Forelimb muscle (tissue), 1 donor: ENCODE data around the gene ZCCHC7. TPM values are rescaled to one million over a fixed set of nuclear protein-coding genes. Genes with fewer than 3 reads are reported as not detected.
"Not testable (repeated sequence)": the region's sequence is repeated elsewhere in the genome, so short reads cannot be mapped to it uniquely, and the experiment has no call there.

Experiments used
- DNase-seq: peaks from one replicate; pipeline ENCODE4 v3.0.0-alpha.2; 2013; ENCODE audit warnings: low read depth
- polyA plus RNA-seq: library from polyadenylated mRNA; unstranded; fragments of 120-200 nt; gene quantifications from one replicate; pipeline ENCODE4 v1.2.1, GENCODE V29; 2013; ENCODE audit not compliant: insufficient read length

ZCCHC7 gene
- polyA plus RNA-seq, 1 donor, result 12.3 TPM

DNA sequence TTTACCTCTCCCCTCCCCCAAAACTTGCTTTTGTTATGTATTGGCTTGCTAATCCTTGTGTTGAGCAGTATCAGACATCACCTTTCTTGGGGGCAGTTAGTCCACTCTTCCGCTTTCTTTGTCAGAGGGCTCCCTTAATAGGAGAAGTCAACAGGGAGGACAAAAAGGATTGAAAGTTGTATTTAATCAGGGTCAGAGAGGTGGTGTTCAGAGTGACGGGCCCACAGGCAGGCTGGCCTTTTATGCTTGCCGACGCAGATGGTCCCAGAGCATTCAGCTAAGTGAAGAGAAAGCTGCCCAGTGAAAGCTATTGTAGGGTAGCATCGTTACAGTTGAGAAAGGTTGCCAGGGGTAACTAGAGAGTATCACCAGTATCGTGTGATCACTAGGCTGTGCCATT is 131.1 kb downstream of the ZCCHC7 start:
- no peak for DNase-seq

DNA sequence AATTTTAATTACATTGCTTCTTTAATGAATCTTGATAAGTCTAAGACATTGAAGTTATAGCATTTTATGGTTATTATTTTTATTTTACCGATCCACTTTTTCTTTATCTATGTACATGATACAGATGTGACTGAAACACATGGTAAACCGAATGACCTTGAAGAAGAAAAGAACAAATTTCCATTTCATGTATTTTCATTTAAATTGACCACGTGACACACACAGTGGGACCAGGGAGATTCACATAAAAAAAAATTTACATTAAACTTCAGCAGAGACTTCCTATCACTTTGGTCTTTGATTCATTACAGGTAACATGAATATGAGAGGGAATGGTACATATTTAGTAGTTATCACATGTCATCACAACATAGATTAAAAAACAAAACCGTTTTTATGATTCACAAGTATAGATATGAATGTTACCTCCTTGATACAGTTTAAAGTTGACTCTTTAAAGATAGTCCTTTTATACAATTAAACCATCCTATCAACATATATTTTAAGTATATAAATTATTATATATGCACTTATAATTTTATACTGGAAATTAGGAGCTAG is 133.1 kb downstream of the ZCCHC7 start:
- no peak for DNase-seq

DNA sequence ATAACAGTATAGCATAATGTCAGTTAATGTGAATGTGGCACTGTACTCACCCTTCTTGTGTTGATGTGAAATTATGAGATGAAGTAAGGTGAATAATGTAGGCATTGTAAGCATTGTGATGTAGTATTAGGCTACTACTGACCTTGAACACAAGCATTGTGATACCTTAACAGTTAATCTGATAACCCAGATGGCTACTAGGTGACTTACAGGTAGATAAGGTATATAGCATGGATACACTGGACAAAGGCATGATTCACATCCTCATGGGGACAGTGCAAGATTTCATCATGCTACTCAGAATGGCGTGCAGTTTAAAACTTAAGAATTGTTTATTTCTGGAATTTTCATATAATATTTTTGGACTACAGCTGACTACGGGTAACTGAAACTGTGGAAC is 134.8 kb downstream of the ZCCHC7 start:
- no peak for DNase-seq

DNA sequence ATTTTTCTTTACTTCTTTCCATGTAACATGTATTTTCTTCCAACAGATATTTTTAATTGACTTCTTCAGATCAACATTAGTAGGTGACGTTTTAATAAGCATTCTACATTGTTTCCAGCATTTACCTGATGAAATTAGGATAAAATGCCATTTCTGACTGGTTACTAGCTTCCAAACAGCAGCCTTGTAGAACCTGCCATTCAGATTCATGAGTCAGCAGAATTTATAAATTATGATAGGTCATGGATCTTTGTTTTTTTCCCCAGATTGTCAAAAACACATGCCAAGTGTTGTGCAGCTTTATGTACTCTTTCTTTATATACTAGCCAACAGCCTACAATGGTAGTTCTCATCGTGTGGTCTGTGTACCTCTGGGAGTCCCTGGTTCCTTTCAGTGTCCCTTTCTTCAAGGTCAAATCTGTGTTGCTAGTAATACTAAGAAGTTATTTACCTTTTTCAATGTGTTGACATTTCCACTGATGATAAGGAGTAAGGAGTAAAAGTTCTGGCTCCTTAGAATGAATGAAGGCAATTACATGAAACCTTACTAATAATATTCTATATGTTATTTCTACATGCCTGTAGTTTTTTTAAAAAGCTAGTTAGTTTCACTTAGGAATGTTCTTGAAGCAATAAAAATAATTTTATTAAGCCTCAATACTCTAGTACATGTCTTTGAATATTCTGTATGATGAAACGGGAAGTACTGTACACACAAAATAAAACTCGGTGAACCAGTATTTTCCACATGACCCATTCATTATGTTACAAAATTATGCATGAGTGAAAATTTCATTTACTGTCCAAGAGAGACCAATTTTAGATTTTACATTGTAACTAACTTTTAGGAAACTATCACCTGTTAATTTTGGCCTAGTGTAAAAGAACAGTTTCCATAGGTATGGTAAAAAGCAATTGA is 135.8 kb downstream of the ZCCHC7 start:
- DNase-seq, result no peak

DNA sequence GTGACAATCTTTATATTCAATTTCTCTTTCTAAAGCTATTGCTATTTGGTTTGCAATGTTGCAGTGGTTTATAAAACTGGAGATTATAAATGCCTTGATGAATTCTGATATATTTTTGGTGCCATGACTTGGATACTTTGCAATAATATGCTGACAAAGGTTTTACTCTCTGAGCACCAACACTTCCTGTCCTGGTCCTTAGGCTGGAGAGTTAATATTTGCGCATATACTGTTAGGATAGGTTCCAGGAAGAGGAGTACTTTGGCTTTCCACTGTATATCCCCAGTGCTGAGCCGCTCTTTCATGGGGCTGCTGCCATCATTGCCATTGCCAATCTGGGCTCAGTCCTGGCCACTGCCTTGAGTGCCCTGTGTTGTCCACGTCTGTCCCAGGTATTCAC is 139.6 kb downstream of the ZCCHC7 start:
- no peak for DNase-seq

DNA sequence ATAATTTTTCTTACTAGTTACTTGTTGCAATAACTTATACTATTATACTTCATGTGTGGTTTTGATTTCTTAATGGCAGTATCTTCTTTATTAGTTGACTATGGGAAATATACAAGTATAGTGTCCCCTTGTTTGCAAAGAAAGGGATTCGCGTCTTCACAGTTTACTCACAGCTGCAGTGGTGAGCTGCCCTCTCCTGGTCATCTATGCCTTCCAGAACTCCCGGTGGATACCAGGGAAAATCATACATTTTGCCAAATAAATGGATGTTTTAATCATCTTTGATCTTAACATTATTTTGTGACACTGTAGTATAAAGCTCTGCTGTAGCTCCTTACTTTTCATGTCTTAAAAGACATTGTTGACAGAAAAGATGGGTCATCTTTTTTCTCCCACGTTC is 142.0 kb downstream of the ZCCHC7 start:
- DNase-seq, result no peak

DNA sequence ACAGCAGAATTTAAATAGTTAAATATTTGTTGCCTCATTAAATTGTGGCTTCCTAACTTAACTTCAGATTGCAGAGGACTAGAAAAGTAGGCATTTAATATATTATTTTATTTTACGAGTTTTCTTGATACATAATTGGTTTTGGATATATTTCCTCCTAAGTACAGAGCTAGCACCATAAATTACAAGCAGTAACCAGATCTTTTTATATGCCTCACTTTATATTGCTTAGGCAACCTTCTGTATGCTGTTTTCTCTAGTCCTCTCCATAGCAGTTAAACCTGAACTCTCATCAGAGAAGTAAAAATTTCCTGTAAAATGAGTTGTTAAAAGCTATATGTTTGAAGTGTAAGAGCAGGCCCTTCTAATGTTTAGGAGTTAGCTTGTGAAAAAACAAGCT is 144.2 kb downstream of the ZCCHC7 start:
- no peak for DNase-seq

- no peak for DNase-seq
Observed at GRCh38 chr9:37266630-37267029, 146.3 kb downstream of the ZCCHC7 start.

- DNase-seq, result no peak
Observed at GRCh38 chr9:37269221-37269620, 148.8 kb downstream of the ZCCHC7 start.

DNA sequence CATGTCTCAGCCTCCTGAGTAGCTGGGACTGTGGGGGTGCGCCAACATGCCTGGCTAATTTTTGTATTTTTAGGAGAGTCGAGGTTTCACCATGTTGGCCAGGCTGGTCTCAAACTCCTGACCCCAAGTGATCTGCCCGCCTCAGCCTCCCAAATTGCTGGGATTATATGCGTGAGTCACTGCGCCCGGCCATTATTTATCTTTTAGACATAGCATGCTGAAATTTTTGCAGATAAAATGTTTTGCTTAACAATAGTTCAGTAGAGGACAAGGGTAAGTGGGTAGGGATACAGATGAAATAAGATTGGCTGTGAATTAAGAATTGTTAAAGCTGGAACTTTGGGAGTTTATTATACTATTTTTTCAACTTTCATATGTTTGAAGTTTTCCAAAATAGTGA is 151.3 kb downstream of the ZCCHC7 start:
- no peak for DNase-seq

GRCh38 chr9:37273595-37273994 is 153.2 kb downstream of the ZCCHC7 start:
- no peak for DNase-seq

DNA sequence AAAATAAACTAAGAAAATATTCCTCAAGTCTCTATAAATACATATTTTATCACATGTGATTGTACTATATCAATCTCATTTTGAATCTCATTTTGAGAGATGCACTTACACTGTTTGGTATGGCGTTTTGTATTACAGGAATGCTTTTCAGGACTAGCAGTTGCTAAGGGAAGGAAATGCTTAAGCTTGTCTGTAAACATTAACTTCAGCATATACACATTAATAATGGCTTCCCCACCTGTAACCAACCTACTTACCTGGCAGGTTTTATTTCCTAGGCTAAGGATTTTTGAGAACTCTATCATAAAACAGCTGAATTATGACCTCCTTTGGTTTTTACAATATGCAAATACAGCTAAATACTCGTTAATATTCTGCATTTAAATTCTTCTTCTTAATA is 161.2 kb downstream of the ZCCHC7 start:
- no peak for DNase-seq

DNA sequence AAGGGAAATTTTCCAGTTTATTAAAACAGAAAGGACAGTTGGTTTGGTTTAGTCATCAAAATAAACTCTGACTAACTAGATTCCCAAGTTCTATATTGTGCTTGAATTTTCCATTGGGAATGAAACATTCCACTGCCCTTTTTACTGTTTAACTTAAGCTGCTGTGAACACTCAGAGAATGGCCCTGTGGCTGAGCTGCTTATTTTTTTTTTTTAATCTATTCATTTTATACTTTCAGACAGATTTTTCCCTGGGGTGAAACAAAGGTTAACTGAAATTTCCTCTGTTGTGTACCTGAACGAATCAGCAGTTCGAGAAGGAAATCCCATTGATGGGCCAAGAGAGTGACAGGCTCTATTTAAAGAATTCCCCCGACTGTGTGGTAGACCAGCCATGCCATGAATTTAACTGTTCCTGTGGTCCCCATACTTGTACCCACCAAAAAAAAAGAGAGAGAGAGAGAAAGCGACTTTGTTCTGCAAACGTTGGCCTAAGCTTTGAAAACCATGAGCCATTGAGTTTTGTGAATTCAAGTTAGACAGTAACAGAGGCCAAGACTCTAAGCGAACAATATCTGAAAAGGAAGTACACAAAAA is 163.5 kb downstream of the ZCCHC7 start:
- no peak for DNase-seq

GRCh38 chr9:37284636-37285035 is 164.3 kb downstream of the ZCCHC7 start:
- DNase-seq, result no peak

DNA sequence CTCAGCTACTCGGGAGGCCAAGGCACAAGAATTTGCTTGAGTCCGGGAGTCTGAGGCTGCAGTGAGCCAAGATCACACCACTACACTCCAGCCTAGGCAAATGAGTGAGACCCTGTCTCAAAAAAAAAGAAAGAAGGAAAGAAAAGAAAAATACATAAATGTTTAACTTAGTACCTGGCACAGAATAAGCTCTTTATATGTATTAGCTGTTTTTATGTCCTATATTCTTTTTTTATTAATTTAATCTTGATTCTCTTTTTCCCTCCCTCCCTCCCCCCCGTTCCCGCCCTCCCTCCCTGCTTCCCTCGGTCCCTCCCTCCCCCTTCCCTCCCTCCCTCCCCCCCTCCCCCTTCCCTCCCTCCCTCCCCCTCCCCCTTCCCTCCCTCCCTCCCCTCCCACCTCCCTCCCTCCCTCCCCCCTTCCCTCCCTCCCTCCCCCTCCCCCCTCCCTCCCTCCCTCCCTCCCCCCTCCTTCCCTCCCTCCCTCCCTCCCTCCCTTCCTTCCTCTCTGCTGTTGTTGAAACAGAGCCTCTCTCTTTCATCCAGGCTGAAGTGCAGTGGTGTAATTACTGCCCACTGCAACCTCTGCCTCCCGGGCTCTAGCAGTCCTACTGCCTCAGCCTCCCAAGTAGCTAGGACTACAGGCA is 166.3 kb downstream of the ZCCHC7 start:
- DNase-seq, result no peak

DNA sequence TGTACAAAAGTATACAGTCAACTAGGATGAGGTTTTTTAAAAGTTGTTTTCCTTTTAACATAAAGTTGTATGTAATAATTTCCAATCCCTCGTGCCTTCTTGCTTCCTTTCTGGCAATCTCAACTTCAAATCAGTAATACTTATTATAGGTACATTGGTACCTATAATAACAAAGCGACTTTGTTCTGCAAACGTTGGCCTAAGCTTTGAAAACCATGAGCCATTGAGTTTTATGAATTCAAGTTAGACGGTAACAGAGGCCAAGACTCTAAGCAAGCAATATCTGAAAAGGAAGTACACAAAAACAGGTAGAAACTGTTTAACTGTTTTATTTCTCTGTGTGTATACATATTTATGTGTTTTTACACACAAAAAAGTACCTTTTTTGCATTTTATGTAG is 166.9 kb downstream of the ZCCHC7 start:
- no peak for DNase-seq

DNA sequence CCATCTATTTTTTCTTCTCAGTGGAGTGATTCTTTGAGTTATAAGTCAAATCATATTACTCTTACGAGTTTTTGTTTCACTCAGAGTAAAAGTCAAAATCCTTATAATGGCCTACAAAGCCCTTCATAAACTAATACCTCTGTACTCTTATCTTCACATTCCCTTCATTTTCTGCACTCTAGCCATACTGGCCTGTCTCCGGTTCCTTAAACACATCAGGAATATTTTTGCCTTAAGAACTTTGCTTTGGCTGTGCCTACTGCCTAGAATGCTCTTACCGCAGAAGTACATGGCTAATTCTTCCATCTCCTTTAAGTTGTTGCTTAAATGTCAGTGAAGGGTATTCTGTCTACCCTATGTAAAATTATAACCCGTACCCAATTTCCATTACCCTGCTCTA is 169.3 kb downstream of the ZCCHC7 start:
- no peak for DNase-seq

- no peak for DNase-seq
Observed at GRCh38 chr9:37290366-37290939, 170.1 kb downstream of the ZCCHC7 start.

- no peak for DNase-seq
Observed at GRCh38 chr9:37290940-37291485, 170.6 kb downstream of the ZCCHC7 start.

DNA sequence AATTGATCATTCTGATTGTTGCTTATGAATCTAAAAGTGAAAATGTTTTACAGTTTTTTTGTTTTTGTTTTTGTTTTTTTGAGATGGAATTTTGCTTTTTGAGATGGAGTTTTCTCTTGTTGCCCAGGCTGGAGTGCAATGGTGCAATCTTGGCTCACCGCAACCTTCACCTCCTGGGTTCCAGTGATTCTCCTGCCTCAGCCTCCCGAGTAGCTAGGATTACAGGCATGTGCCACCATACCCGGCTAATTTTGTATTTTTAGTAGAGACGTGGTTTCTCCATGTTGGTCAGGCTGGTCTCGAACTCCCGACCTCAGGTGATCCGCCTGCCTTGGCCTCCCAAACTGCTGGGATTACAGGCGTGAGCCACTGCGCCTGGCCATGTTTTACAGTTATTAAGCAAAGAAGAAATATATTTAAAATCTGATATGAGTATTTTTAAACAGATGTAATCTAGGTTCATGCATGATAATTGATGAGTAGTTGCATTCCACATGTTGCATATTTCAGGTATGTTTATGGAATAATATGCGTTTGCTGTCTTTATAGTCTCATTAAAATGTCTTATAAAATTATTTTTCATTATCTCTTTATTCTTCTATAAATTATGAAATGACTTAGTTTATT is 171.4 kb downstream of the ZCCHC7 start:
- not testable (repeated sequence) for DNase-seq

DNA sequence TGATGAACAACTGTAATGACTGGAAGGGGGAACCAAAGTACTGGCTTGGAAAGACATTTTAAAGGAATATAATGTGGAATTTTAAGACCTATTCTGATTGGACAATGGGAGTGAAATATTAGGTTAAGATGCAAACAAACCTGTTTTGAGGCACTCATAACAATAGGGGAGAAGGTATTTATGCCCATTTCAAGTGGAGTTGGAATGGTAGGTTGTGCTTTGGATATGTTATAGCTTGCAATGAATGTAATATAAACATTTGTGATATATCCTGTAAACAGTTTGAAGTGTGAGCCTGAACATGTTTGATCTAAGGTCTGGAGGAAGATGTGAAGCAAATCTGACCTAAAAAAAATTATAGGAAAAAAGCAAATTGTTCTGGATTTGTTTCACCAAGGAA is 172.5 kb downstream of the ZCCHC7 start:
- DNase-seq, result no peak
